Panc1 (cell line): ENCODE results near the gene COX15.

Experiments used
- CTCF ChIP-seq: fragments of 450-650 bp; IDR thresholded peaks from 2 replicates; pipeline ENCODE4 v1.5.1; 2017; ENCODE audit warnings: mild to moderate bottlenecking
- POLR2AphosphoS5 ChIP-seq: IDR thresholded peaks from 2 replicates; pipeline ENCODE4 v1.6.1; 2012; ENCODE audit warnings: mild to moderate bottlenecking, low read depth, low read length, moderate library complexity
- SIN3A ChIP-seq: IDR thresholded peaks from 2 replicates; pipeline ENCODE4 v1.6.1; 2012; ENCODE audit warnings: low read depth, mild to moderate bottlenecking, low read length, moderate library complexity, borderline replicate concordance; ENCODE audit not compliant: insufficient read depth

- TF ChIP-seq POLR2AphosphoS5 (no peak), CTCF (no peak), SIN3A (no peak)
Measured at GRCh38 chr10:99775850-99776249, 43.9 kb upstream of the COX15 start.
